MM.1S (cell line): Measurements from ENCODE around the gene IKBKG.

Experiments used
- DNase-seq: peaks from one replicate; pipeline ENCODE4 v3.0.0-alpha.2; 2015
- H2AFZ ChIP-seq: fragments of 300-600 bp; sonication (generic); 2 replicates; pipeline ENCODE4 v1.6.0; 2016; ENCODE audit warnings: antibody characterized with exemption, low read length
- H3F3A ChIP-seq: fragments of 300-600 bp; sonication (generic); 2 replicates; pipeline ENCODE4 v1.6.1; 2016; ENCODE audit warnings: mild to moderate bottlenecking, antibody characterized with exemption, low read length, moderate library complexity, mixed read lengths; ENCODE audit not compliant: insufficient read depth
- H3K27ac ChIP-seq: fragments of 300-600 bp; sonication (generic); 2 replicates; pipeline ENCODE4 v1.5.1; 2016; ENCODE audit warnings: mild to moderate bottlenecking, low read length
- H3K27me3 ChIP-seq: fragments of 300-600 bp; sonication (generic); replicated peaks from 2 replicates; pipeline ENCODE4 v1.6.0; 2016; ENCODE audit warnings: low read length; ENCODE audit not compliant: insufficient read depth
- H3K36me3 ChIP-seq: fragments of 300-600 bp; sonication (generic); replicated peaks from 2 replicates; pipeline ENCODE4 v1.6.1; 2016; ENCODE audit warnings: mild to moderate bottlenecking, low read length, mixed read lengths; ENCODE audit not compliant: insufficient read depth
- H3K4me1 ChIP-seq: fragments of 300-600 bp; sonication (generic); 2 replicates; pipeline ENCODE4 v1.6.1; 2016; ENCODE audit warnings: low read length, mixed read lengths
- H3K4me2 ChIP-seq: fragments of 300-600 bp; sonication (generic); 2 replicates; pipeline ENCODE4 v1.6.0; 2016; ENCODE audit warnings: low read depth, low read length
- H3K4me3 ChIP-seq: fragments of 300-600 bp; sonication (generic); 2 replicates; pipeline ENCODE4 v1.5.1; 2016; ENCODE audit warnings: low read length, mixed read lengths
- H3K79me2 ChIP-seq: fragments of 300-600 bp; sonication (generic); 2 replicates; pipeline ENCODE4 v1.6.1; 2016; ENCODE audit warnings: mixed run types, low read length, mixed read lengths
- H3K9ac ChIP-seq: fragments of 300-600 bp; sonication (generic); 2 replicates; pipeline ENCODE4 v1.6.1; 2016; ENCODE audit warnings: low read length, mixed read lengths
- H3K9me2 ChIP-seq: fragments of 300-600 bp; sonication (generic); replicated peaks from 2 replicates; pipeline ENCODE4 v1.6.1; 2016; ENCODE audit warnings: mild to moderate bottlenecking, low read length, mixed read lengths; ENCODE audit not compliant: insufficient read depth
- H3K9me3 ChIP-seq: fragments of 300-600 bp; sonication (generic); replicated peaks from 2 replicates; pipeline ENCODE4 v1.6.1; 2016; ENCODE audit warnings: mild to moderate bottlenecking, low read length, mixed read lengths; ENCODE audit not compliant: insufficient read depth
- H4K20me1 ChIP-seq: fragments of 300-600 bp; sonication (generic); 2 replicates; pipeline ENCODE4 v1.6.1; 2016; ENCODE audit warnings: mild to moderate bottlenecking, low read length, moderate library complexity, mixed read lengths; ENCODE audit not compliant: insufficient read depth
- CTCF ChIP-seq: fragments of 300-600 bp; sonication (generic); IDR thresholded peaks from 2 replicates; pipeline ENCODE4 v1.5.1; 2016; ENCODE audit warnings: antibody characterized with exemption, low read length, mixed read lengths
- EZH2 ChIP-seq: fragments of 300-600 bp; sonication (generic); optimal IDR thresholded peaks from 2 replicates; pipeline ENCODE3; 2017; ENCODE audit warnings: low read depth, mild to moderate bottlenecking, antibody characterized with exemption, low read length, mixed read lengths
- EZH2phosphoT487 ChIP-seq: fragments of 300-600 bp; sonication (generic); IDR thresholded peaks from 2 replicates; pipeline ENCODE4 v1.6.1; 2018; ENCODE audit warnings: antibody characterized with exemption, low read length

Gene IKBKG

GRCh38 chrX:154505734-154506133, 41.7 kb upstream of the IKBKG start:
- H2AFZ ChIP-seq = no peak overlapping the region
- no peaks in the 10 kb centered on the region for H3K36me3 ChIP-seq
- H3K27me3 ChIP-seq = no peaks in the 10 kb centered on the region
- no peak for TF ChIP-seq CTCF
- TF ChIP-seq EZH2phosphoT487 = no peak
- no peak for TF ChIP-seq EZH2
- H3K9me3 ChIP-seq = no peaks in the 10 kb centered on the region
- H3K27ac ChIP-seq = no peak overlapping the region
- H3K9ac ChIP-seq = no peak overlapping the region
- no peaks in the 10 kb centered on the region for H3F3A ChIP-seq
- H4K20me1 ChIP-seq = no peaks in the 10 kb centered on the region
- no peaks in the 10 kb centered on the region for H3K9me2 ChIP-seq
- H3K79me2 ChIP-seq = no peaks in the 10 kb centered on the region
- H3K4me1 ChIP-seq = no peaks in the 10 kb centered on the region
- no peak overlapping the region for H3K4me3 ChIP-seq
- DNase-seq = no peak
- no peak overlapping the region for H3K4me2 ChIP-seq

- no peaks in the 10 kb centered on the region for H3K9me2 ChIP-seq
- no peaks in the 10 kb centered on the region for H3K27me3 ChIP-seq
- H3K4me3 ChIP-seq = no peak overlapping the region
- no peak overlapping the region for H3K27ac ChIP-seq
- no peaks in the 10 kb centered on the region for H4K20me1 ChIP-seq
- H3K36me3 ChIP-seq = no peaks in the 10 kb centered on the region
- DNase-seq = no peak
- no peak overlapping the region for H2AFZ ChIP-seq
- H3K9ac ChIP-seq = no peak overlapping the region
- no peaks in the 10 kb centered on the region for H3K9me3 ChIP-seq
- no peaks in the 10 kb centered on the region for H3F3A ChIP-seq
- no peaks in the 10 kb centered on the region for H3K4me1 ChIP-seq
- TF ChIP-seq EZH2phosphoT487 = no peak
- no peaks in the 10 kb centered on the region for H3K79me2 ChIP-seq
- no peak overlapping the region for H3K4me2 ChIP-seq
Measured at GRCh38 chrX:154506483-154507332, 40.7 kb upstream of the IKBKG start.

GRCh38 chrX:154507673-154508383, 39.6 kb upstream of the IKBKG start:
- Histone ChIP-seq H3K9ac (no peak overlapping the region), H3K4me1 (no peaks in the 10 kb centered on the region), H3K9me3 (no peaks in the 10 kb centered on the region), H3K27ac (no peak overlapping the region), H4K20me1 (no peaks in the 10 kb centered on the region), H2AFZ (no peak overlapping the region), H3K36me3 (no peaks in the 10 kb centered on the region), H3K27me3 (no peaks in the 10 kb centered on the region), H3F3A (no peaks in the 10 kb centered on the region), H3K9me2 (no peaks in the 10 kb centered on the region), H3K4me2 (no peak overlapping the region), H3K4me3 (no peak overlapping the region), H3K79me2 (no peaks in the 10 kb centered on the region)
- DNase-seq = no peak
- TF ChIP-seq CTCF = no peak
- no peak for TF ChIP-seq EZH2
- TF ChIP-seq EZH2phosphoT487 = no peak

- no peaks in the 10 kb centered on the region for H3K4me1 ChIP-seq
- no peaks in the 10 kb centered on the region for H3K36me3 ChIP-seq
- no peaks in the 10 kb centered on the region for H3K9me3 ChIP-seq
Measured at GRCh38 chrX:154508384-154508745, 39.1 kb upstream of the IKBKG start.

More at GRCh38 chrX:154508384-154508745, 39.1 kb upstream of the IKBKG start:
- H3K4me3 ChIP-seq = no peak overlapping the region
- H3K27me3 ChIP-seq = no peaks in the 10 kb centered on the region
- H3K79me2 ChIP-seq = no peaks in the 10 kb centered on the region
- H3K9ac ChIP-seq = no peak overlapping the region
- DNase-seq = no peak
- no peaks in the 10 kb centered on the region for H3F3A ChIP-seq
- TF ChIP-seq EZH2phosphoT487 (no peak), EZH2 (no peak), CTCF (no peak)
- no peak overlapping the region for H3K27ac ChIP-seq
- no peak overlapping the region for H2AFZ ChIP-seq
- no peak overlapping the region for H3K4me2 ChIP-seq
- no peaks in the 10 kb centered on the region for H4K20me1 ChIP-seq
- H3K9me2 ChIP-seq = no peaks in the 10 kb centered on the region
